Gastrocnemius medialis (tissue), 4 donors: Measurements from ENCODE around the gene RNGTT. TPM values are rescaled to one million over a fixed set of nuclear protein-coding genes. Genes with fewer than 3 reads are reported as not detected.

Experiments used
- ATAC-seq, 2 donors: fragments of 150-250 bp; one replicate each; pipeline ENCODE4 v1.9.1; 2016
- DNase-seq, 2 donors: peaks; one replicate each; pipeline ENCODE4 v3.0.0-alpha.2; 2019
- H3K27ac ChIP-seq, 4 donors: fragments of 200-600 bp; sonication (generic); 1 replicate in 1 of 4; 2 replicates in 3 of 4; pipeline ENCODE4 v1.5.1; 2016 to 2018; ENCODE audit warnings: mild to moderate bottlenecking in 2 of 4, moderate library complexity in 1 of 4
- H3K27me3 ChIP-seq, 3 donors: fragments of 200-600 bp; sonication (generic) in 2 of 3; 1 replicate in 1 of 3; 2 replicates in 2 of 3; pipeline versions ENCODE4 v1.5.1 to v1.6.0; 2016 to 2019; ENCODE audit warnings: mild to moderate bottlenecking in 1 of 3, moderate library complexity in 1 of 3
- H3K36me3 ChIP-seq, 2 donors: fragments of 200-600 bp; sonication (generic) in 1 of 2; one replicate each; pipeline ENCODE4 v1.5.1; 2017 to 2018
- H3K4me1 ChIP-seq, 2 donors: fragments of 200-600 bp; sonication (generic) in 1 of 2; one replicate each; pipeline ENCODE4 v1.5.1; 2016 to 2017; ENCODE audit warnings: mild to moderate bottlenecking in 2 of 2
- H3K4me3 ChIP-seq, 4 donors: fragments of 200-600 bp; sonication (generic) in 3 of 4; 1 replicate in 1 of 4; 2 replicates in 3 of 4; pipeline ENCODE4 v1.5.1; 2016 to 2019; ENCODE audit warnings: mild to moderate bottlenecking in 2 of 4
- H3K9me3 ChIP-seq, 3 donors: fragments of 200-600 bp; sonication (generic) in 2 of 3; 1 replicate in 1 of 3; 2 replicates in 2 of 3; pipeline ENCODE4 v1.5.1; 2016 to 2019
- CTCF ChIP-seq, 5 experiments: fragments of 450-650 bp in 3 of 5; fragments of 200-600 bp in 2 of 5; sonication (generic) in 2 of 5; IDR thresholded peaks in 4 of 5; conservative IDR thresholded peaks in 1 of 5; 1 replicate in 4 of 5; 2 replicates in 1 of 5; pipeline ENCODE4 v1.5.1; 2016 to 2019; ENCODE audit warnings: antibody characterized with exemption in 5 of 5, mild to moderate bottlenecking in 3 of 5, moderate library complexity in 3 of 5
- POLR2A ChIP-seq, 2 donors: fragments of 450-650 bp; IDR thresholded peaks; one replicate each; pipeline ENCODE4 v1.6.1; 2017; ENCODE audit warnings: antibody characterized with exemption in 2 of 2, mild to moderate bottlenecking in 2 of 2, moderate library complexity in 2 of 2
- in situ Hi-C, 4 donors: fragments of 200-750 bp; cut with MboI; loops; one replicate each; pipeline versions ENCODE4 v1.15.0 to v1.8.0; 2017; ENCODE audit warnings: low sequenced_read_pairs in 4 of 4
- intact Hi-C: fragments of 100-400 bp; cut with DNase I; formaldehyde crosslinking; loops from one replicate; pipeline ENCODE4 v1.15.1; 2023; ENCODE audit warnings: low total_unique reads
- total RNA-seq, 4 donors: library from RNA; depleted of rRNA; stranded (reverse); fragments of >200 nt; gene quantifications; one replicate each; pipeline versions ENCODE4 v1.1.0 to v1.2.3, GENCODE V29; 2016

The RNGTT gene
- total RNA-seq, 4 donors from 2014 or later: 4.9 to 11.3 (median 8.2) TPM

DNA sequence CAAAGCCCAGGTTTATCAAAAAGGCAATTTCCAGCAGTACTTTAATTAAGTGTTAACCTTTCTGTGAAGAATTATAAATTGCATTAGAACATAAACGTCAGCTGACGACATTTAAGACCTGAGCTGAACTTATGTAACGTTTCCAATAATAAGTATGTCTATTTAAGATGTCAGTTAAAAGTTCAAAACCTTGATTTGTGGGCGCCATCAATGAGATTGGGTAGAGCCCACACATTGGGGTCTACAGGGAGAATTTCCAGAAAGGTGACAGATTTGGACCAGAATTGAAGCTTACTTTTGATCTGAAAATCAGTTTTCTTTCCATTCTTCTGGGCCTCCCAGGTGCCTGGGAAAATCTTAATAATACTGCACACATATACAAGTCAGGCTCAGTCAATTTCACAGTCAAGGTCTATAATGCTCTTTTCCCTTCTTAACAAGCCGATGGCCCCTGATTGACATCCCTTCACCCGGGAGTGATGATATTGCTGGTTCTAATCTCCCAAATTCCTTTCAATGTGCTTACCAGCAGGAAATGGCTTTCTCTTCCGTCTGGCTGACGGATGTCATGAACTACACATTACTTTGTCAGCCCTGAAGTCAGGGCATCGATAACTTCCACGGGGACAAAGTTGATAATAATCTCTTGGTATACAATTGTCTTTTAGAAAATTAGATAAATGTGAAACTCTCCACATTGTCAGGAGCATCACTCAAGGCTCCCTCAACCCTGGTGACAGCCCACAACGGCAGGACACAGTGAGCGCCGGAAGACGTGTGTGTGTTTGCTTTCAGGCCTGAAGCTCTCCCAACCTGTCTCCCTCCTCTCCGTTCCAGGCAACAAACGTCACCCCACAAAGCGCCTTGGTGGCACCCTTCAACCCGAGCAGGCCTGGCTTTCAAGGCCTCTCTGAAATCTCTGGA is 400.8 kb downstream of the RNGTT start:
- TF ChIP-seq POLR2A (IDR thresholded peaks at IDR 0.05) (no peak), CTCF (IDR thresholded peaks at IDR 0.05 in 4 of 5, conservative IDR thresholded peaks at IDR 0.05 in 1 of 5) (no peak)
- Histone ChIP-seq H3K27ac (no peak overlapping the region), H3K27me3 (no peaks in the 10 kb centered on the region), H3K4me1 (peaks cover 0 to 7% of the 10 kb centered on the region in 2 donors), H3K9me3 (no peaks in the 10 kb centered on the region), H3K4me3 (no peak overlapping the region), H3K36me3 (no peaks in the 10 kb centered on the region)
- in situ Hi-C loops: no loop called here
- DNase-seq (no peak), ATAC-seq (no peak)
- intact Hi-C loops: no loop called here

GRCh38 chr6:88561954-88562315 is 401.5 kb downstream of the RNGTT start:
- Histone ChIP-seq H3K9me3 (no peaks in the 10 kb centered on the region), H3K36me3 (no peaks in the 10 kb centered on the region), H3K4me1 (peaks cover 0 to 7% of the 10 kb centered on the region in 2 donors), H3K4me3 (no peak overlapping the region), H3K27ac (no peak overlapping the region), H3K27me3 (no peaks in the 10 kb centered on the region)
- ATAC-seq (no peak), DNase-seq (no peak)
- intact Hi-C loops: no loop called here
- TF ChIP-seq POLR2A (IDR thresholded peaks at IDR 0.05) (no peak), CTCF (IDR thresholded peaks at IDR 0.05 in 4 of 5, conservative IDR thresholded peaks at IDR 0.05 in 1 of 5) (no peak)
- in situ Hi-C loops: no loop called here

- H3K27ac ChIP-seq: no peak overlapping the region
- no peaks in the 10 kb centered on the region for H3K27me3 ChIP-seq
- in situ Hi-C loops (no loop called here), intact Hi-C loops (no loop called here)
- no peak for ATAC-seq
- DNase-seq: no peak
- no peak for TF ChIP-seq CTCF (IDR thresholded peaks at IDR 0.05 in 4 of 5, conservative IDR thresholded peaks at IDR 0.05 in 1 of 5)
- no peak for TF ChIP-seq POLR2A (IDR thresholded peaks at IDR 0.05)
- no peak overlapping the region for H3K4me3 ChIP-seq
- H3K36me3 ChIP-seq: no peaks in the 10 kb centered on the region
- H3K4me1 ChIP-seq: peaks cover 0 to 7% of the 10 kb centered on the region in 2 donors
- no peaks in the 10 kb centered on the region for H3K9me3 ChIP-seq
Observed at GRCh38 chr6:88561034-88561953, 402.1 kb downstream of the RNGTT start.

Other genes with a start within 250 kb of the RNGTT start
- 100 to 1,000 TPM; 229 to 458 (median 311) TPM for gene PNRC1, start 117.1 kb upstream of the RNGTT start, total RNA-seq
- under 1 TPM in 2 of 4 donors, not detected in 2; 0.31 to 0.33 TPM for gene SRSF12, start 154.5 kb upstream of the RNGTT start, total RNA-seq
- 10 to 100 TPM; 18.1 to 54.6 (median 26.3) TPM for gene PM20D2, start 182.4 kb upstream of the RNGTT start, total RNA-seq